Mesenteric fat pad (tissue), 1 donor: Measurements from ENCODE around the gene DPYD. TPM values are rescaled to one million over a fixed set of nuclear protein-coding genes. Genes with fewer than 3 reads are reported as not detected.

Experiments
- DNase-seq: peaks from one replicate; pipeline ENCODE4 v3.0.0-alpha.2; 2020; ENCODE audit warnings: low spot score
- total RNA-seq: library from RNA; stranded (reverse); fragmentation: NEBNext Ultra II Directional; extraction: Animal tissue kit (Norgen Biotek cat#: 25700); gene quantifications from one replicate; pipeline ENCODE4 v1.2.1, GENCODE V29; 2021
- donor health status: DM: yes; HTN: yes; CAD: no.

Gene DPYD
- total RNA-seq, 1 donor from 2014 or later: 48.6 TPM

GRCh38 chr1:97063532-97063931 is 857.3 kb downstream of the DPYD start:
- no peak for DNase-seq

GRCh38 chr1:97061604-97062003 is 859.2 kb downstream of the DPYD start:
- DNase-seq: no peak

GRCh38 chr1:97056386-97056785 is 864.4 kb downstream of the DPYD start:
- no peak for DNase-seq

- DNase-seq: no peak
Observed at GRCh38 chr1:97053268-97053667, 867.6 kb downstream of the DPYD start.

- DNase-seq: no peak
Observed at GRCh38 chr1:97051823-97052222, 869.0 kb downstream of the DPYD start.

GRCh38 chr1:97050506-97050905 is 870.3 kb downstream of the DPYD start:
- no peak for DNase-seq

GRCh38 chr1:97047421-97047793 is 873.4 kb downstream of the DPYD start:
- DNase-seq: no peak

- DNase-seq: no peak
Observed at GRCh38 chr1:97046765-97047420, 873.9 kb downstream of the DPYD start.

GRCh38 chr1:97044159-97044760 is 876.6 kb downstream of the DPYD start:
- no peak for DNase-seq

GRCh38 chr1:97042551-97042950 is 878.3 kb downstream of the DPYD start:
- no peak for DNase-seq

GRCh38 chr1:97041026-97041425 is 879.8 kb downstream of the DPYD start:
- DNase-seq: no peak

- DNase-seq: no peak
Observed at GRCh38 chr1:97038410-97038809, 882.4 kb downstream of the DPYD start.

GRCh38 chr1:97034651-97035050 is 886.2 kb downstream of the DPYD start:
- DNase-seq: no peak

- DNase-seq: no peak
Observed at GRCh38 chr1:97033949-97034348, 886.9 kb downstream of the DPYD start.
